Measurements from ENCODE around the gene ITPR2.
"Not testable (repeated sequence)": the region's sequence is repeated elsewhere in the genome, so short reads cannot be mapped to it uniquely, and the experiment has no call there.

ITPR2 gene

DNA sequence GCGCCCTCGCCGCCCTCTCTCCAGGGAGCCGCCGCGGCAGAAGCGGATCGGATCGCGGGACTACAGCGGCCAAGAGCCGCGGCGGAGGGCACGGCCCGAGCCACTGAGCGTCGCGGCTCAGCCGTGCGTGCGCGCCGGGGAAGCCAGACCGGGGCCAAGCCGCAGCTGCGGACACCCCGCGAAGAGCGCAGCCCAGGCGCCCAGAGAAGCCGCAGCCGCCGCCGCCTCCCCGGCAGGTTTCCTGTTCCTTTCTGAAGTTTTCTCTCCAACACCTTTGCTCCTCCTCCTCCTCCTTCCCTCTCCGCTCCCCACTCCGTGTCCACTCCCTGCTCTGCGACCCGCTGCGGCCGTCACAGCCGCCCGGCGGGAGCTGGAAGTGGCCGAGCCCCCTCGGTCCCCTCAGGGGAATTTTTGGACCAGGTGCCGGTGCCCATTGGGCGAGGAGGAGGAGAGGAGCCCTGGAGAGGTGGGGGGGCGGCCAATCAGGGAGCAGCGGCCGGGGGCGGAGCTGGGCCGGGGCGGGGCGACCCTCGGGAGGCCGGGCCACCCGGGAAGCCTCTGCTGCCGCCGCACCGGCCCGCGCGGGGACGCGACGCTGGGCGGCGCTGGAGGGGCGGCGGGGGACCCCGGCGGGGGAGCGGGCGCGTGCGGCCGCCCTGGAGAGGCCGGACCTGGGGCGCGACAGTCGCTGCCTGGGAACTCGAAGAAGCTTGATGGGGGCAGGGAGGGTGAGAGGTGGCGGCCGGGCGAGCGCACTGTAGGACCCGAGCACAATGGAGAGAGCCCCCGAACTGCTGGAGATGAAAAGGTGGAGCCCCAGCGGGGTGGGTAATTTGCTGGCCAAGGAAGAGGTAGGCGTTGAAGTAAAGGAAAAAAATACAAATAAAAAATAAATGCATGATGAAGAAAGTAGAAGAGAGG lies at the start of gene ITPR2:
Gene ITPR2, minus strand, starts transcription at position 373 of the 921 bp plus-strand sequence. CDS start 413 bp downstream, outside the sequence.
- peak; percentile 54 for DNase-seq

DNA sequence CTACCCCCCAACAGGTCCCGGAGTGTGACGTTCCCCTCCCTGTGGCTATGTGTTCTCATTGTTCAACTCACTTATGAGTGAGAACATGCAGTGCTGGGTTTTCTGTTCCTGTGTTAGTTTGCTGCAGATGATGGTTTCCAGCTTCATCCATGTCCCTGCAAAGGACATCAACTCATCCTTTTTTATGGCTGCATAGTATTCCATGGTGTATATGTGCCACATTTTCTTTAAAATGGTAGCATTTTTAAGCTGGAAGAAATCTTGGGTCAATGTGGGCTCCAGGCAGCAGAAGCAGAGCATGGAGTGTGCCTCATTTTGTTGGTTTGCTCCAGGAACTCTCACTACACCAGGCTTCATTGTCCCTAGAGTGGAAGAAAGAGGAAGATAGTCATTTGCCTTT lies 47.6 kb upstream of the ITPR2 start:
- no peak for DNase-seq

DNA sequence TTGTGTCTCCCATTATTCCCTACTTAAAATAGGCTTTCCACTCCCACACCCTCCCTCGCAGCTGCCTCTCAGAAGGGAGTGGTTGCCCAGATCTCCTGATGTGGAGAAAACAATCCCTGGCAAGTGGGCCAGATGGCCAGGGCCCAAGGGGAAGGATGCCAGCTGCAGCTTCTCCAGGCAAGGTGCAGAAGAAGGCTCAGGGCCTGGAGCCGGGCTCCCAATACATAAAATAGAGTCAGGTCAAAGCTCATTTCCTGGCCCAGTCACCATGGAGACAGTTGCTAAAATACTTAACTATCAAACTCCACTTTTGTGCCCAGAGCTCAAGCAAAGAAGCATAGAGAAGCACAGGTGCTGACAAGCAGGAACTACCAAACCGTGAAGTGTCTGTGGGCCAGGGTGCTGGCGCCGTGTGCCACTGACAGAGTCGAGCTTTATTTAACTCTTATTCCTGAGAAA lies 45.7 kb upstream of the ITPR2 start:
- DNase-seq, result peak; percentile 42

DNA sequence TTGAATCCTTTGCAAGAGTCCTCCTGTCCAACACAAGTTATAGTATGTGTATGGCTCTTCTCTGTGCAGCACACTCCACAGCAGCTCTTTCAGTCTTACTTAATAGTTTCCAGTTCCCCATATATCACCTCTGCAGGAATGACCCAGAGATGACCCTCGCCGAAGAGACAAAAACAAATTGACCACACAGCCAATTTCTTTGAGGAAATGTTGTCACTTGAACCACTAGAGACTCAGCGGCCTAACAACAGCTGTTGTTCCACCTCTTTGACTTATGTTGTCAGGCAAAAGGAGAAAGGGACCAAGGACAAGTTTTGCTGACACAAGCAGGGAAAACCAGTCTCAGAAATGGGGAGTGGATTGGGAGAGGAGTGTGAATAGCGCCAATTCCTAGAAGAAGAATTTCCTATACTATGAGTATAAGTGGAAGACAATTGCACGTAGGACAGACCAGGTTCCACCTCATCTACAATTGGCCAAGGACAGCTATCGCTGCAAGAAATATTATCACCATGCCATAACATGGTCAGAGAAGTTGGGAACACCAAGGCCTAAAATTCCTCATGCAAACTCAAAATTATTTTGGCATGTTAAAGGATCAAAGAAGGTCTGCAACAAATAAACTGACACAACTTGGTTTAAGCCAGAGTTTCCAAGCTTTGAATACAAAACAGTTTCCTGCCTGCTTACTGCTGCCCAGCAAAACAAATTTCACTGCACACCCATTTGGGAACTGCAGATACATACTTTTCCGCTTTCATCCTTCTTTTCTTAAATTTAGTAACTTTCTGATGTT lies 41.7 kb upstream of the ITPR2 start:
- DNase-seq, result peak; percentile 85

DNA sequence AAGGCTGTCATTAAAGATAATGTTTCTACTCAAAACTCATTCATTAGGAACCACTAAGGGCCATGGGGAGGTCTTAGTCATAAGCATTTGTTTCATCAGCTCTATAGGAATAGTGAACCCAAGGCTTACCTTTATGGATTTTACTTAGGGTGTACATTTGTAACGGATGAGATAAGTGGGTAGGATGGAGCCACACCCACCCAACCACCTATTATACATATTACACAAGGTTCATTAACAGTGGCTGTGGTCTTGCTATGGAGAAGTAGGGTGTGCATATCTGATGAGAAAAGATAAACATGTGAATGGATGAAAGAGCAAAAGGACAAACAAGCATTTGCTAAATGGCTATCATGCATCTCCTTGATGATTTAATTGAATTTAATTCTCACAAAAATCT lies 39.6 kb upstream of the ITPR2 start:
- peak; percentile 52 for DNase-seq

DNA sequence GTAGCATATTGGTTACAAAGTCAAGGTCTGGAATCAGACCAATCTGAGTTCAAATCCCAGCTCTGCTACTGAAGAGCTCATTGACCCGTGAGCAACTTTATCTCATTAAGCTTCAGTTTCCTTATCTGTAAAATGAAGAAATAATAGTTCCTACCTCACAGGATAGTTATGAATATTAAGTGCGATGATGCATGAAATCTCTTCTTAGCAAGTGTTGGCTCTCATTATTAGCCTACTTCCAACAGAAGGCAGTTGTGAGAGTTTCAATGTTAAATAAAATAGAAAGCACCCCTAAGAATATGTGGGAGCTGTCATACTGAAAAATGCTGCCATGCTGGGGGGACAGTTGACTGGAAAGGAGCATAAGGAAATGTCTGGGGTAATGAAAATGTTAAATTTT lies 39.0 kb upstream of the ITPR2 start:
- DNase-seq, result no peak

DNA sequence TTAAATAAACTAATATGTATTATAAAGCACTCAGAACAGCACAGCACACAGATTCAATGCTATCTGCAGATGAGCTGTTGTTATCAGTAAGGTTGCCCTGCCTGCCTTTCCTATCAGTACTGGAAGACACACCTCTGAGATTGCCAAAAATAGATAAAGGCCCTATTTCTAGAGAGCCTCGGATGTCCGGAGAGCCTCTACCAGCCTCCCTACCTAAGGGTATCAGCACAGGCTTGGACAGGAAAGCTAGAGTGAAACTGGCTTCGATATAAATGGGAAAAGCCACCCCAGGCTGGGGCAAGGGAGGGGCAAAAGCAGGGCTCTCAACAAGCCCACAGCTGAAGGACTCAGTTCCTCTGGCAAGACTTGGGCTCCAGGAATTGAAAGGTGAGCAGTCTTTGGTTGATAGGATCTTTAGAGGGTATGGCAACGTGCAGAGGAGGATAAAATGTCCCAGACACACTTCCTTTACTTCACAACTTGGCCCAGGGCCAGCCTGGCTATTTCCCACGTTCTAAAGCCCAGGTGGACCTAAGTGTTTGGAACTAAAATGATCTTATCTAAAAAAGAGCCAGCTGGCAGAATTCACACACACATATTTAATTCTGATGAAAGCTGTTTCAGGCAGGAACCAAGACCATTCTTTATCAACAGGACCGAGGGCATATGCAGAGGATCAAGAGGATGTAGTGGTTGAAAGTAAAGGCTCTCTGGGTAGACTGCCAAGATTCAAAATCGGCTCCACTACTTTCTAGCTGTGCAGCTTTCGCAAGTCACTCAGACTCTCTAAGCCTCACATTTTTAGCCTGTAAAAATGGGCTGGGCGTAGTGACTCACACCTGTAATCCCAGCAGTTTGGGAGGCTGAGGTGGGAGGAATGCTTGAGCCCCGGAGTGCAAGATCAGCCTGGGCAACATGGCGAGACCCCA lies 37.8 kb upstream of the ITPR2 start:
- peak; percentile 81 for DNase-seq

DNA sequence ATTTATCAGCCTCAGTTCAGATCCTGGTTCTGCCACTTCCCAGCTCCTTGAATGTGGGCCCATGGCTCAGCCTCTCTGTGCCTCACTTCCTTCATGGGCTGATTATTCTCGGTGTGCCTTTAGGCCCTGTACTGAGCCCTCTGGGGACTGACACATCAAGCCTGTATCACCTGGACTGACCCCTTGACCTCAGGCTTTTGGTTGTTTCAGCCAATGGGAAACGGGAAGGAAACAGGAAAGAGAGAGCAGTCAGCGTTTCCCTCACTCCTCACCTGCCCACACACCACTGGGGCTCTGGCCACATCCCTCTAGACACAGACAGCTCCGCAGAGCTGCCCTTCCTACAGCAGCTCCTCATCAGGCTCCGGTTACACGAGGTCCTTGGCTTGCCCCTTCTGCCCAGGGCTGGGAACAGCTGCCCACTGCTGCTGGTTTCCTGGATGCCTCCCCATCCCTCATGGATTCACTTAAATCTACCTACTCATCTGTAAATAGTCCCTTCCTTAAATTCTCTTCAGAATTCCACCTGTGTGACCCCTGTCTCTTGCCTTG lies 37.0 kb upstream of the ITPR2 start:
- no peak for DNase-seq

DNA sequence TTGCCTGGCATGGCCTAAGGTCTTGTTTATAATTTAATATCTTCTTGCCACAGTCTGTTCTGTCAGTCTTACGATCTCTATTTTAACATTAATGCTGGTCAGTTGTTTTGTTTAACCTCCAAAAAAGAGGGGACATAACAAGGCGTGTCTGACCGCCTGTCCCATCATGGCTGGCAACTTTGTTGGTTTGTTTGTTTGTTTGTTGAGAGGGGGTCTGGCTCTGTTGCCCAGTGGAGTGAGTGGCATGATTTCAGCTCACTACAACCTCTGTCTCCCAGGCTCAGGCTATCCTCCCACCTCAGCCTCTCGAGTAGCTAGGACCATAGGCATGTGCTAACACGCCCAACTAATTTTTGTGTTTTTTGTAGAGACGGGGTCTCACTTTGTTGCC lies 36.1 kb upstream of the ITPR2 start:
- no peak for DNase-seq

DNA sequence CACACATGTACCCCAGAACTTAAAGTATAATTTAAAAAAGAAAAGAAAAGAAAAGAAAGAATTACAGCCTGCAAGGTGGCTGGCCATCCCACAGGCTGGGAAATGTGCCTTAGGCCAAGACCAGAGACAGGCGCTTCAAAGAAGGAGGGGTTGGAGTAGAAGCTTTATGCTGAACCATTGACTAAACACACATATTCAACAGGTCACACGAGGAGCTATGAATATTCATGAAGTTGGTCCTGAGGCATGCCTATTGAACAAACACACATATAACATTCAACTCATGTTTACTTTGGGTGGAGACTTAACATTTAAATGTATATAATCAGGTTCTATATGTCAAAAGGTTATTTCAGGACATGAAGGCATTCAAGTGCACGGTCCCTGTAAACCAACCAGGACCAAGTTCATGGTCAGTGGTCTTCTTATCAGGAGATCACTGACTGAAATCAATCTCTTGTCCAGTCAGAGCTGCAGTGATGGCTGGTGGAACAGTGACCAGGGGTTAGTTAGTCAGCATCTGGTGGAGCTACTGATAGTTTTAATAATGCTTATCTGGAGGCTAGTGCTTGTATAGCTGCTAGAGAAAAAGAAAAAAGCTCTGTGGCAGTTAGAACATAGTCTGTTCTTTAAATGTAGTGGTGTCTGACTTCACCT lies 35.6 kb upstream of the ITPR2 start:
- DNase-seq, result no peak

DNA sequence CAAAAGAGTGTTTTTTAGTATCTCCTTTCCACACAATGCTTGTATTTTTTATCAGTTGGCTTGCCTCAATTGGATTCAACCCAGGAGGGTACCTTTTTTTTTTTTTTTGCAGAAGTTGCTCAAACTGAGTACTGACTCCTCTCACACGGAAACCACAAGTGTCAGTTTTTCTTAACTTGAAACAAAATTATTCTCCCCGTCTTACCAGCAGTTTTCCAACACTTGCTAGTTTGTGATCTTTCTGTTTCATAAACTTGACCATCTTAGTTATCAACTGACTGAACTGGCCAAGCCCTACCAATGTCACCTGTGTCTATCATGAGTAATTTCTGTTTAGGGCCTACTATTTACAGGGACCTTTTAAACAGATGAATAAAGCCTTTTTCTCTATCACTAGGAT lies 34.1 kb upstream of the ITPR2 start:
- peak; percentile 64 for DNase-seq

DNA sequence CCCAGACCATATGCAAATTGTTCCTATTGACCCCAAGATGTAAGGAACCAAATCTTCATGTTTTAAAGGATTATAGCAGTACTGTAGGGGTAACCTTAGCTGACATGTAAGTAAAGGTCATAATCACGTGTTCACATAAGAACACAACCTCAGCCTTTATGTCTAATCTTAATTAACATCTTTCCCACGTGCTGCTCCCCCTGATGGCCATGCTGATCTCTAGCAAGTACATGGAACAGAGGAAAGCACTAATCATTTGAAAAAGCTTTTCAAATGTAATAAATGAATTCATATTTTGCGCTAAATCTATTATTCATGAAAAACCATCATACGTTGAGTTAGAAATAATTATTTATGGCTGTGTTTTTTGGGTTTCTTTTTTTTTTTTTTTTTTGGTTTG lies 30.5 kb upstream of the ITPR2 start:
- DNase-seq, result no peak

DNA sequence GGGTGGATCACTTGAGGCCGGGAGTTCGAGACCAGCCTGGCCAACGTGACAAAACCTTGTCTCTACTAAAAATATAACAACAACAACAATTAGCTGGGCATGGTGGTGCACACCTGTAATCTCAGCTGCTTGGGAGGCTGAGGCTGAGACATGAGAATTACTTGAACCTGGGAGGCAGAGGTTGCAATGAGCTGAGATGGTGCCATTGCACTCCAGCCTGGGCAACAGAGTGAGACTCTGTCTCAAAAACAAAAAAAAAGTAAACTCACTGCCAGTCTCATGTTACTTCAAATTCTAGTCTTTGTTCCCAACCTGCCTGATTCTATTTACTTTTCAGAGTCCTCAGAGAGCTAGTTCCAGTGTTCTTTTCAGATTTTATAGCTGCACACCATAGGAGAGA lies 29.8 kb upstream of the ITPR2 start:
- not testable (repeated sequence) for DNase-seq

DNA sequence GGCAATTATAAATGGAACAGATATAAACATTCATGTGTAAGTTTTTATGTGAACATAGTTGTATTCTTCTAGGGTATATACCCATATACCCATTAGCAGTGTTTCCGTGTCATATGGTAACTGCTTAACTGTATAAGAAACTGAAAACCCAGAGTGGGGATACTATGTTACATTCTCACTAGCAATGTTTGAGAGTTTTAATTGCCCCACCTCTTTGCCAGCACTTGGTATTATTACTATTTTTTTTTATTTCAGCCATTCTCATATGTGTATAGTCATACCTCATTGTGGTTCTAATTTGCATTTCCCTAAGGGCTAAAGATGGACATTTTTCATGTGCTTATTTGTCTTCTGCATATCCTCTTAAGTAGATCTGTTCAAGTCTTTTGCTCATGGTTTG lies 28.7 kb upstream of the ITPR2 start:
- DNase-seq, result no peak

DNA sequence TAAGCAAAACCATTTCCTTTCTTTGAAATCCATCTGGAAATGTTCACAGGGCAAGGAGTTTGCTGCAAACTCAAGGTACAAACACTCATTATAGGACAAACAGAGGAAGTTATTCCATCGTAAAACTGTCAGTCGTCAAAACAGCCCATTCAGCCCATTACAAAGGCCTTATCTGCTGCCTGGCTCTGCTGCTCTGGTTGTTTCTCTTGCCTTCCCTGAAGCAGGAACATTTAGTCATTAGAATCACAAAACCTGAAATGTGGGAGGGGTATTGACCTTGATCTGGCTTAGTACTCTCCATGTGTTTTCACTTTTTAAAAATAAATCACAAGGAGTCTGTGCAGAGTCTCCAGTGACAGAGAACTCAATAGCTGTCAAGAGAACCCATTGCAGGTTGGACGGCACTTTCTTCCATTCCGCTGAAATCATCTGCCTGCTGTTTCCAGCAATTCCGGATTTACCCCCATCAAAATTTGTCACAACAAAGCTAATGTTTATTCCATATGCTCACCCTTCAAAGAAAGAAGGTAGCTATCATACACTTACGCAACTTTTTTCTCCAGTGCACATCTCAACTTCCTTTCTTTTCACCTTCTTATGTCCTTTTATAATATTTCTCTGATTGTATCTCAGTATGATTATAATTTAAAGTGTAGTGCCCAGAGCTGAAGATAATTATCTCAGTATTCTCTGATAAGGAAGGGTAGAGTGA lies 24.6 kb upstream of the ITPR2 start:
- DNase-seq, result no peak

DNA sequence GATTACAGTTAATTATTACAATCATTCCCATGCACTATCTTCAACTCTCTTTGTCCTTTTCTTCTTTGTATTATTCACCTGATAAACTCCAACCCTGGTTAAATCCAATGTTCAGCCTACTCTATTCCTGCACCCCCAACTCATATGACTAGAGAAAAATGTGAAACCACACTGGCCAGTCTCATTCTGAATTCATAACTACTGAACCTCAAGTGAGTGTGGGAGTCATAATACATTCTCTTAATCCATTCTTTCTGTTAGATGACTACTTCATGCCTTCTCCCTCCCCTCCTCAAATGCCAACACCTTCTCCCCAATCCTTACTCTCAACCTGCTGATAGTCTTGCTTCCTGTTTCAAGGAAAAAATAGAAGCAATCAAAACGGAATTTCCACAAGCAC lies 22.3 kb upstream of the ITPR2 start:
- no peak for DNase-seq

DNA sequence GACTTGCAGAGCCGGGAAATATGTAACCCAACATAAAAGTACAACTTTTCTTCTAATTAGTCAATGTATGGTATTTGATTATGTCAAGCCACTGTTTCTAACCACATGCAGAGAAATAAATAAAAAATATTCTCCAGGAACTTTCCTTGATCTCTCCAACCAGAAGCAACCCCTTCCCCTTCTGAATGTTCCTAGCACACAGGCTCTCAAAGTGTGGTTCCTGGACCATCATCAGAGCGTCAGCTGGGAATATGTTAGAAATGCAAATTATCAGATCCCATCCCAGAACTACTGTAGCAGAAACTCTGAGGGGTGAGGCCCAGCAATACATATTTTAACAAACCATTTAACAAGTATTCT lies 21.0 kb upstream of the ITPR2 start:
- no peak for DNase-seq

DNA sequence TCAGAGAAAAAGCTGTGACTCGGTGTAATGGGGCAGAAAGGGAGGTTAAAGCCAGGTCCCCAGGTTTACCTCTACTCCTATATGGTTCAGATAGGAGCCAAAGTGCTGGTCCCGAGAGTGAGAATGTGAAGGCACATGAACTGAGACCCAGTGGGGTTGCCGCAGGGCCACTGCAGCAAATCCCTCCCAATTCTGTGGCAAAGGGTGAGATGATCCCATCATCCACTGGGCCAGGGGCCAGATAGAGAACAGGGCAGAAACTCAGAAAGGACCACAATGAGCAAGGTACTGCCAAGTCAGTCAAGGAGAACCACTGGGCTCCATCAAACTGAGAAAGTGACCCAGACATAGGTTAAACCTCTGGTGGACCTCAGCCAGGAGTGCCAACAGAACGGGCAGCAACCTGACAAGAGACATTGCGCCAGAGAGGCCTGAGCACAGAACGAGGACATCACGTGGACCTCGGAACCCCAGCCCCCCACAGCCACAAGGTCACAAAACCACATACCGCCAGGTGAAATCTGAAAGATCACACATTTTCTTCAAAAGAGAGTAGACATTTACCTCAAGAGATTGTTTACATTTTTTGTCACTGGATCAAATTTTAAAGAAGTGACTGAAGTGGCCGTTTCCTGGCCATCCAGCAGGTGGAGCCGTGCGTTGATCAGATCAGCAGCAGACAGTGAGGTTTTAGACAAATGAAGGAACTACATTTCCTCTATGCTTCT lies 20.5 kb upstream of the ITPR2 start:
- peak; percentile 38 for DNase-seq

DNA sequence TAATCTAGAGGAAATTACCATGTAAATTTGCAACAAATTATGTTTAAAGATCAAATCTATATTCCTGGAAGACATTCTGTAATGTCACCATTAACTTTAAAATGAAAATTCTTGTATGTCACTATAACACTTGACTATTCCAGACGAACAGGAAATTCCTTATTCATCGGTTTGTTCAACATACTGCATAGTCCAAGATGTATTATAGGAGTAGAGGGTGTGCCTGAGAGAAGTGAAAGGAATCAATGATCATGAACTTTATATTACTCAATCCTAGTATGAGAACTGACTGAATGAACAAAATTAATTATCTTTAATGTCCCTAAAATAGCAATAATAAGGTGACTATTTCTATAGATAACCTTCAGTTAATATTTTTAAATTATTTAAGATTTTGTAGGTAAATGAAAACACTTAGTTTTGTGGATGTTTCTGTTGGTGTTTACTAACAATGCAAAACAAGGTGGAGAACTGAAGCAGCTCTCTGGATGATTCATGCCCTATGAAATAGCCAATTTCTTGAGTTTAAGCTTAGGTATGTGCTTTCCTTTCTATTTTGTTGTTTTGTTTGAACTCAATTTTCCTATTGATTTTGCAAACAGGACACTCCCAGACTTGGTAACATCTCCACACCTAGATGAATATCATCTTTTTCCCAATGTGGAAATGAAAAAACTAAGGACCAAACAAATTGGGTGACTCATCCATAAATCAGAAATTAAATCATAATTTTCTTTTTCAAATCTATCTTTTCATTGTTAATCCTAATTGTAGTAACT lies 18.2 kb upstream of the ITPR2 start:
- no peak for DNase-seq

Data from GF-D8 (cell line).